ENCODE data around the gene CYP1A2. TPM values are rescaled to one million over a fixed set of nuclear protein-coding genes. Genes with fewer than 3 reads are reported as not detected.
"Not testable (repeated sequence)": the region's sequence is repeated elsewhere in the genome, so short reads cannot be mapped to it uniquely, and the experiment has no call there.

The CYP1A2 gene
- polyA plus RNA-seq, 4 donors, result 0.10 to 0.25 (median 0.19) TPM

DNA sequence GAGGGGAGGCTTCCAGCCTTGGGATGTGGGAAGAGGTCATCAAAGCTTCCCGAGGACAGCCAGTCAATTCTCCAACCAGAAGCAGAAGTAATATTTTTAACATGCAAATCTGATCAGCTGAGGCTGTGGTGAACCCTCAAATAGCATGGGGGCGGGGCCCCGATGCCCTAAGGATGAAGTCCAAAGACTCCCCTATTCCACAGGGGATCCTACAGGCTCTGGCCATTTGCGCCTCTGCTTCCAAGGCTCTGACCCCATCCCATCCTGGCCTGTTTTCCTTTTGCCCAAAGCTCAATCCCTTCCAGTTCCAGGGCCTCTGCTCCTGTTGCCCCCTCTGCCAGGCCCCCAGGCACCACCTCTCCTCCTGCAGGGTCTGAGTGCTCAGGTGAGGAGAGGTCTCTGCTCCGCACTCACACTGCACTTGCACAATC is 26.5 kb downstream of the CYP1A2 start:
- no peak for DNase-seq (ENCODE audit: low read depth in 4 of 4, low spot score in 2 of 4)

DNA sequence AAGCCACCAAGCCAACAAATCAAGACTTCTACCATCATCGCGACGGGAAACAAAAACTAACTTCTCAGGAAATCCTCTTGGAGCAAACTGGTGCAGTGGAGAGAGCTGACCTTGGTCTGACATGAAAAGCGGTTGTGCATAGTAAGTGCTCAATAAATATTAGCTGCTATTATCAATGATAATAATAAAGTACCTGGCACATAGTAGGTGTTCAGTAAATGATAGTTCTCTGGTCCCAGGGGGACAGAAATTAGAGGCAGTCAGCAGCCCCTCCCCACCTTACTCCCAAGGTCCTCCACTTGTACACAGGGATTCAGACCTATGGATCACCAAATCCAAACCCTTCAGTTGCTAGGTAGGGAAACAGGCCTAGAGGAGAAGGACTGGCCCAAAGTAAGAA is 27.2 kb downstream of the CYP1A2 start:
- DNase-seq (ENCODE audit: low read depth in 4 of 4, low spot score in 2 of 4), result no peak

- DNase-seq (ENCODE audit: low read depth in 4 of 4, low spot score in 2 of 4), result no peak
Measured at GRCh38 chr15:74776821-74777768, 28.4 kb downstream of the CYP1A2 start.

GRCh38 chr15:74777769-74778598 is 29.3 kb downstream of the CYP1A2 start:
- no peak for DNase-seq (ENCODE audit: low read depth in 4 of 4, low spot score in 2 of 4)

- no peak for DNase-seq (ENCODE audit: low read depth in 4 of 4, low spot score in 2 of 4)
Measured at GRCh38 chr15:74778599-74778970, 29.9 kb downstream of the CYP1A2 start.

DNA sequence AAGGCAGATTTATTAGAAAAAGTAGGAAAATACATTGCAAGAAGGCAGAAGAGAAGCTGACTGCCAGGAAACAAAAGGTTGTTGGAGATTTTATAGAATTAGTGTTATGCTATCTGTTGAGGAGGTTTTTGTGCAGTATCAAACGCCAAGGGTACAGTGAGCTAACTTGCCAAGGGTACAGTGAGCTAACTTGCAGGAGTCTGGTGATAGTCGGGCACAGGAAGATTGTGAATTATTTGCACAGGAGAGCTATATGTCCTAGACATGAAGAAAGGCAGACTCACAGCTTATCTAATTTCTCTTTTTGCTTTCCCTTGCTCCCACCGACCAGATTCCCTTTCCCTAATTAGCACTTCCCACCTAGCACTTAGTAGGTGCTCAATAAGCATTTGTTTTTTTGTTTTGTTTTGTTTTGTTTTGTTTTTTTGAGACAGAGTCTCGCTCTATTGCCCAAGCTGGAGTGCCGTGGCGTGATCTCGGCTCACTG is 30.6 kb downstream of the CYP1A2 start:
- no peak for DNase-seq (ENCODE audit: low read depth in 4 of 4, low spot score in 2 of 4)

DNA sequence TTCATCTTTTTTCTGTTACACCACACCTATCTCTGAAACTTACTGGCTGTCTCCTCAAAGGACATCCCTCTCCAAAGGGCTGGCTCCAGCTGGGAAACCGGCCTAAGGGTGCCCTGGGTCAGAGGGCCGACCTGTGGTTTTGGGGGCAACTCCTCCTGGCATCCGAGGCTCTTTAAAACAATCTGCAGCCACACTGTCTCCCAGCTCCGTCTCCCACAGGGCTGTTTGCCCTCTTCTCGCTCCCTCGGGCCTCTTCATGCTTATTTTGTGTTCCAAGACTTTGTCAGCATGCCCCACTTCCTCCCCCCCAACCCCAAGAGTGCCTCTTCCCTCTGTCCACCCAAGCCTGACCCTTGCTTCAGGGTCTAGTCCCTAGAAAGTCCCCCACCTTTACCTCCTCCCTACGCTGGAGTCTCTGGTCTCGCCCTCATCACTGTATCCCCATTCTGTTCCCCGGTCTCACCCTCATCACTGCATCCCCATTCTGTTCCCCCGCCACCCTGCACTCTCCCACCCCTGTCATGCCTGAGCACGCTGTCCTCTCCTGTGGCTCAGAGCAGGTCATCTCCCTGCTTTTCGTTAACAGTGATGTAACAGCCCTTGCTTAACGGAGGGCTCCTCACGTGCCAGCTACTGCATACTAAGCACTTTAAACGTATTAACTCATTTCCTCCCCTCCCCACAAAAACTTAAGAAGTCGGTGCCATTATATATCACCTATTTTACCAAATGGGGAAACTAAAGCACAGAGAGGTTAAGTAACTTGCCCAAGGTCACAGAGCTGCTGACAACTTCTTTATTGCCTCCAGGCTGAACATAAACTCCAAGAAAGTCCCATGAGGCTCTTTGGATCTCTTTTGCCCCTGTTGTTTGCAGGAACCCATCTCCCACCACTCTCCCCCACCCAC is 32.1 kb downstream of the CYP1A2 start:
- no peak for DNase-seq (ENCODE audit: low read depth in 4 of 4, low spot score in 2 of 4)

DNA sequence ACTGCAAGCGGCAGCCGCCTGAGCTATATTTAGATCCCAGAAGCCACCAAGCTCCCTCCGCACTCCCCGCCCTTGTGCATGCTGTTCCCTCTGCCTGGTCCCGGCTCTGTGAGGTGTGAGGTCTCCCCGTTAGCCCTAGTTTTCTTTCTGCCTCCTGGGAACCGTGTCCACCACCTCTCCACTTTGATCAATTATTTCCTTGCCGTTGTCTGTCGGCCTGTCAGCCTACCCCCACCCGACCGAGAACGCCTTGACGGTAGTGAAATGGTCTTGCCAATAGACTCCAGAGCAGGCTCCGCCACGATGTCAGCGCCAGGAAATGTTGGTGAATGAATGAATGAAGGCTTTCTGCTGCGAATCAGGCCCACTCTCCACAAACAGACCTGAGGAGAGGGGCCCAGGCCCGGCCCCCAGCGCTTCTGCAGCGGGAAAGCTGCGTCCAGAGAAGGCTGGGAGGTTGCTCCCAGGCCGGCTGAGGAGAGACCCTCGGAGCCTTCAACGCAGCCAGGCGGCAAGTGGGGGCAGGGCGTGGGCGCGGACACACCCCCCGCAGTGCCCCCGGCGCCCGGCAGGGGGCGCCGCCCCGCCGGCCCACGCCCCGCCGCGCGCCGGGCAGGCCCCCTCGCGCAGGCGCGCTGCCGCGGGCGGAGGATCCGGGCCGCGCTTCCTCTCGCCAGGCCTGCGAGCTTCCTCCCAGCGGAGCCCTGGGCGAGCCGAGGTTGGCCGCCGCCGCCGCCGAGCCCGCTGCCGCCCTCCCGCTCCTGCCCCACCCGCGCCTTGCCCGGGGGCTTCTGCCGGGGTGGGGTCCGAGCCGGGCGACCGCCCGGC is 33.0 kb downstream of the CYP1A2 start, which contains the start of gene CSK:
Gene CSK, plus strand, starts transcription at position 650 of the 828 bp plus-strand sequence. CDS start 16,218 bp downstream, outside the sequence.
- DNase-seq (ENCODE audit: low read depth in 4 of 4, low spot score in 2 of 4), result no peak

GRCh38 chr15:74782259-74783071 is 33.8 kb downstream of the CYP1A2 start:
- no peak for DNase-seq (ENCODE audit: low read depth in 4 of 4, low spot score in 2 of 4)

DNA sequence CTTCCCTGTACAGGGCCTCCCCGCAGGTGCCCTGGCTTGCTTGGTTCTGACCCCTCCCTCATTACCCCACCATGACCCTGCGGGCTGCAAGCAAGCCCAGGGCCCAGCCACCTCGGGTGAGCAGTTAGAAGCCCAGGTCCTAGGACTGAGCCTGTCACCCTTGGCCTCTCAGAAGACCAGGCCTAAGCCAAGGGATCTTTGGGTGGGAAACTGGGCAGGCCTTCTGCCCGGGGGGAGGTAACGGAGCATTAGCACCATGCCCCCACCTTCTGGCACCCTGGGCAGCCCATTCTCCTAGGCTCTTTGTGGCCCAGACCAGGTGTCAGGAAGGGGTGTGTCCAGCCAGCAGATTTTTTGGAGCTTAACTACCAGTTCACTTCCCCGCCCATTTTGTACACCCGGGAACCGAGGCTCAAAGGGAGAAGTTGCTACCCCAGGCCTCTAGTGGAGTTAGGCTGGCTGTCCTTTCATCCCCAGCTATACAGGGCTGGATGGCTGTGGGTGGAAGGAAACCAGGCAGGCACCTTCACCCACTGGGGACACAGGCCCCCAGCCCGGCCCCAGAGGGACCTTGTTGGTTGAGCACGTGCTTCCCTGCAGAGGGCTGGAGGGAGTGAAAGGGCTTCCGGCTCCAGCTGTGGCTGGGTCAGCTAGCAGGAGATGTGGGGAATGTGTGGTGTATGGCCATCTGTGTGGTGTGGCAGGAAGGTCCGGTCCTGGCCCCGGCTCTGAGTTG is 34.6 kb downstream of the CYP1A2 start:
- DNase-seq (ENCODE audit: low read depth in 4 of 4, low spot score in 2 of 4), result no peak

- no peak for DNase-seq (ENCODE audit: low read depth in 4 of 4, low spot score in 2 of 4)
Measured at GRCh38 chr15:74783808-74784175, 35.1 kb downstream of the CYP1A2 start.

DNA sequence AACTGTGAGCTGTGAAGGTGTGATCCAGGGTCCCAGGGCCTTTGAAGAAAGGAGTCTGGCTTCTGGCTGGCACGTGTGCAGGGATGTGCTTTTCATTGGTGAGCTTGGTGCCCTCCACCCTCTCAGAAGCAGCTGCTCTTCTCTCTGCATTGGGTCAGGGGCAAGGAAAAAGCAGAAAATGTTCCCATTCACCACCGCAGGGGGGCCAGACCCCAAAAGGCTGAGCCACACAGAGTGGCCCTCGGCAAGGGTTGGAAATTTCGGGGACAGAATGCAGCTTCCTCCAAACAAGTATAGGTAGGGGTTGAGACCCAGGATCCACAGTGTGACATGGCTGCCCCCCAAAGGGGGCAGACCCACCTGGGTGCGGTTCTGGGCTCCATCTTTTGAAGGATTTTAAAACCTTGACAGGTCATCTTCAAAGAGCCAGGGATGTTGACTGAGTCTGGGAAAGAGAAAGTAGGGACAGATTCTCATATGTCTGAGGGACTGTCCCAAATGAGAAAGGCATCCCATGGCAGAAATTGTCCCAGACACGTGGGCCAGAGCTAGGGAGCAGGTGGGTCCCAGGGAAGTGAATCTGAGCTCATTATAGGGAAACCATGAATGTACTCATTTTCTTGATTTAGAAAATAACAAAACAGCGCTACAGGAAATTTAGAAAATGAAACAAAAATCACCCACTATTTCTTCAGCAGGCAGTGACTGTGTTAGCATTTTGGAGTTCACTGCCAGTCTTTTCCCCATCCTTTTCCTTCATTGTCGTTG is 36.0 kb downstream of the CYP1A2 start:
- DNase-seq (ENCODE audit: low read depth in 4 of 4, low spot score in 2 of 4), result no peak

DNA sequence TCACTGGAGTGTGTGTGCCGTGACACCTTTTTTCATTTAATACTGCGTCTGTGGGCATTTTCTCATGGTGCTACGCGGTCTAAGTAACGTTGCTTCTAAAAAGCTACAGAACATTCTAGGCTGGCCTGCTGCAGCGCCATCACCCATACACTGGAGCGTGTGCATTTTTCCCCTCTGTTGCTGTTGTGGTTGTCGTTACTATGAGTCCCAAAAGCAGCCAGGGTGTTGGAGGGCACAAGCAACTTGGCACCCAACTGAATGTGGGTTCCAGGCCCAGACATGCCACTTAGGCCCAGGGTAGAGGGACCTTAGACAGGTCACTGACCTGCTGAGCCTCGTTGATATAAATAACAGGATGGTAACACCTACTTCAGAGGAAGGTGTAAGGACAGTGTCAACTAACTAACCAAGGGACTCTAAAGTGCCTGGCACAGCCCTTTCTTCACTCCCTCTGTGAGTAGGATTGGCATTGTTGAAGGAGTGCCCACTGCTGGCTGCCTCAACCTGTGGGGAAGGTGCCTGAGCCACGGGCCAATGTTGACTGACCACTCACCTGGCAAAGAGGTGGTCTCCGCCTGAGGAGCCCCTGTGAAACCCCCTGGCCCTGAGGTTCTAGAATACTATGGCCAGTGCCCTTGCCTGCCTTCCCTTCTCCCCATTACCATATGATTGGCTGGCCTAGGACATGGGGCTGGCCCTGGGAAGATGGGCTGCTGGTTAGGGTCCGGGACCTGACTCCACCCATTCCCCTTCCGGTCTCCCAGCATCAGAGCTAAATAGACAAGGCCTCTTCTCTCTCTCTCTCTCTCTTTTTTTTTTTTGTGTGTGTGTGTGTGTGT is 36.8 kb downstream of the CYP1A2 start:
- DNase-seq (ENCODE audit: low read depth in 4 of 4, low spot score in 2 of 4), result no peak

DNA sequence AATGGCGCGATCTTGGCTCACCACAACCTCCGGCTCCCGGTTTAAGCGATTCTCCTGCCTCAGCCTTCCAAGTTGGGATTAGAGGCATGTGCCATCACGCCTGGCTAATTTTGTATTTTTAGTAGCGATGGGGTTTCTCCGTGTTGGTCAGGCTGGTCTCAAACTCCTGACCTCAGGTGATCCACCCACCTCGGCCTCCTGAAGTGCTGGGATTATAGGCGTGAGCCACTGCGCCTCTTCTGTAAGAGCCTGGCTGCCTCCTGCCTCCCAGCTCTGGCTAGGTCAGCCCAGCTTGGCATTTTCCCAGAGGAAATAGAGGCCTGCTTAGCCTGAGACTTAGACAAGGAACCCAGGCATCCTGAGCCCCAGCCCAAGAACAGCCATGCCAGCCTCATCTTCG is 37.4 kb downstream of the CYP1A2 start:
- not testable (repeated sequence) for DNase-seq (ENCODE audit: low read depth in 4 of 4, low spot score in 2 of 4)

DNA sequence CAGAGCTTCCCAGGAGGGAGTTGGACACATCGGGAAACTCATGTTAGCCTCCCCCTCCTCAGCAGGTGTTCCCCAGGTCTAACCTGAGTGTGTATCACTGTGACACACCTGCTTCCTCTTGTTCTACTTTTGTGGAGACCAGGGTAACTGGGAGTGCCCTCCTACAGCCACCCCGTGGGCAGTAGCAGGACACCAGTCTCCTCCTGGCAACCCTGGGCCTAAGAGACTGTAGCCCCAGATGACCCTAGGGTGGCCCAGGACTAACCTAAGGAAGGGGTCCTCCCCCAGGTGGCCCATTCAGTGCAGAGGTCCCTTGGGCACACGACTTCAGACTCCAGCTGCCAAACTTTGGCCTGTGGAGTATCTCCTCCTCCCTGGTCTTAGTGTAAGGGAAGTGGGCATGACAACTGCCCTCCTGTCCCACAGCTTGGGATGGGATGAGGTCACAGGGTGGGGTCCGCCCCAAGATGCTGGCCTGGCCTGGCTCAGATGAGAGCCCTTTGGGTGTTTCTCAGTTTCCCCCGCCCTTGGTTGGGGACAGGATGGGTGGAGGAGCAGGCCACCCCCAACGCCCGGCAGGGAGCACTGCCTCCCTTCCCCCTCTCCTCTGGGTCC is 38.0 kb downstream of the CYP1A2 start:
- DNase-seq (ENCODE audit: low read depth in 4 of 4, low spot score in 2 of 4), result no peak

Data from left renal cortex interstitium (tissue), 4 donors.